NCI-H460 (cell line): ENCODE data around the gene RIC1. TPM values are rescaled to one million over a fixed set of nuclear protein-coding genes. Genes with fewer than 3 reads are reported as not detected.
"Not testable (repeated sequence)": the region's sequence is repeated elsewhere in the genome, so short reads cannot be mapped to it uniquely, and the experiment has no call there.

Source experiments
- DNase-seq: peaks from one replicate; pipeline ENCODE4 v3.0.0-alpha.2; 2016; ENCODE audit warnings: low read depth; ENCODE audit errors: extremely low read depth
- total RNA-seq: library from RNA; depleted of rRNA; stranded (reverse); fragments of >200 nt; shearing (Covaris generic); gene quantifications from 2 replicates; pipeline ENCODE4 v1.2.3, GENCODE V29; 2014

The RIC1 gene
- total RNA-seq, 1 experiment from 2014 or later = 16.6 TPM

GRCh38 chr9:5718296-5719032, 89.6 kb downstream of the RIC1 start:
- no peak for DNase-seq

- DNase-seq = no peak
Observed at GRCh38 chr9:5719100-5719926, 90.4 kb downstream of the RIC1 start.

GRCh38 chr9:5720151-5720550, 91.2 kb downstream of the RIC1 start:
- no peak for DNase-seq

- DNase-seq = no peak
Observed at GRCh38 chr9:5721279-5722087, 92.6 kb downstream of the RIC1 start.

- not testable (repeated sequence) for DNase-seq
Observed at GRCh38 chr9:5722679-5723078, 93.8 kb downstream of the RIC1 start.

- no peak for DNase-seq
Observed at GRCh38 chr9:5735072-5735471, 106.2 kb downstream of the RIC1 start.

GRCh38 chr9:5736563-5737346, 107.8 kb downstream of the RIC1 start:
- no peak for DNase-seq

GRCh38 chr9:5743109-5743508, 114.2 kb downstream of the RIC1 start:
- no peak for DNase-seq

GRCh38 chr9:5748438-5748837, 119.5 kb downstream of the RIC1 start:
- DNase-seq = no peak

GRCh38 chr9:5749306-5749705, 120.4 kb downstream of the RIC1 start:
- DNase-seq = no peak

- no peak for DNase-seq
Observed at GRCh38 chr9:5750569-5750968, 121.7 kb downstream of the RIC1 start.

GRCh38 chr9:5756633-5757032, 127.7 kb downstream of the RIC1 start:
- no peak for DNase-seq

- DNase-seq = no peak
Observed at GRCh38 chr9:5760338-5760737, 131.4 kb downstream of the RIC1 start.

- DNase-seq = no peak
Observed at GRCh38 chr9:5762421-5762820, 133.5 kb downstream of the RIC1 start.

GRCh38 chr9:5764130-5764868, 135.4 kb downstream of the RIC1 start:
- no peak for DNase-seq

GRCh38 chr9:5767968-5768932, 139.3 kb downstream of the RIC1 start:
- no peak for DNase-seq

GRCh38 chr9:5773324-5773999, 144.6 kb downstream of the RIC1 start:
- no peak for DNase-seq

- no peak for DNase-seq
Observed at GRCh38 chr9:5778805-5779204, 149.9 kb downstream of the RIC1 start.
